ENCODE data around the gene HEPN1. TPM values are rescaled to one million over a fixed set of nuclear protein-coding genes. Genes with fewer than 3 reads are reported as not detected.

The HEPN1 gene
- total and polyA plus RNA-seq, 9 of the 15 experiments (the other 6 are each of a cell fraction or from before 2014, with no cell fraction given): not detected

- no peak overlapping the region for H3K9ac ChIP-seq (ENCODE audit: insufficient read depth in 1 of 2, low read depth in 2 of 2, low read length in 2 of 2)
- POLR2A ChIA-PET: interaction anchor here (1.5 kb wide), 1 partner anchor 10 kb away, joined by 3 read pairs; no protein-coding TSS in a partner anchor
- no peak overlapping the region for H3K4me3 ChIP-seq
- TF ChIP-seq ZNF184 (CRISPR knock-in tag; IDR thresholded peaks at IDR 0.05) (no peak), ZNF696 (CRISPR knock-in tag; conservative IDR thresholded peaks at IDR 0.05) (no peak), ZC3H4 (CRISPR knock-in tag; IDR thresholded peaks at IDR 0.05; ENCODE audit: borderline replicate concordance) (no peak), SMARCA5 (IDR thresholded peaks at IDR 0.05) (no peak), ZC3H8 (IDR thresholded peaks at IDR 0.05) (no peak), ZNF407 (IDR thresholded peaks at IDR 0.05; ENCODE audit: low read depth) (no peak), CBFA2T2 (conservative IDR thresholded peaks at IDR 0.05) (no peak), HDAC1 (IDR thresholded peaks at IDR 0.05) (no peak), SETDB1 (IDR thresholded peaks at IDR 0.05; ENCODE audit: low read length) (no peak), PPARD (CRISPR knock-in tag; IDR thresholded peaks at IDR 0.05) (no peak), NFATC3 (IDR thresholded peaks at IDR 0.05) (no peak), ZNF263 (CRISPR knock-in tag; IDR thresholded peaks at IDR 0.05; ENCODE audit: borderline replicate concordance) (no peak), KLF6 (CRISPR knock-in tag; IDR thresholded peaks at IDR 0.05; ENCODE audit: borderline replicate concordance) (no peak)
- TF ChIP-seq, protein P1, sequence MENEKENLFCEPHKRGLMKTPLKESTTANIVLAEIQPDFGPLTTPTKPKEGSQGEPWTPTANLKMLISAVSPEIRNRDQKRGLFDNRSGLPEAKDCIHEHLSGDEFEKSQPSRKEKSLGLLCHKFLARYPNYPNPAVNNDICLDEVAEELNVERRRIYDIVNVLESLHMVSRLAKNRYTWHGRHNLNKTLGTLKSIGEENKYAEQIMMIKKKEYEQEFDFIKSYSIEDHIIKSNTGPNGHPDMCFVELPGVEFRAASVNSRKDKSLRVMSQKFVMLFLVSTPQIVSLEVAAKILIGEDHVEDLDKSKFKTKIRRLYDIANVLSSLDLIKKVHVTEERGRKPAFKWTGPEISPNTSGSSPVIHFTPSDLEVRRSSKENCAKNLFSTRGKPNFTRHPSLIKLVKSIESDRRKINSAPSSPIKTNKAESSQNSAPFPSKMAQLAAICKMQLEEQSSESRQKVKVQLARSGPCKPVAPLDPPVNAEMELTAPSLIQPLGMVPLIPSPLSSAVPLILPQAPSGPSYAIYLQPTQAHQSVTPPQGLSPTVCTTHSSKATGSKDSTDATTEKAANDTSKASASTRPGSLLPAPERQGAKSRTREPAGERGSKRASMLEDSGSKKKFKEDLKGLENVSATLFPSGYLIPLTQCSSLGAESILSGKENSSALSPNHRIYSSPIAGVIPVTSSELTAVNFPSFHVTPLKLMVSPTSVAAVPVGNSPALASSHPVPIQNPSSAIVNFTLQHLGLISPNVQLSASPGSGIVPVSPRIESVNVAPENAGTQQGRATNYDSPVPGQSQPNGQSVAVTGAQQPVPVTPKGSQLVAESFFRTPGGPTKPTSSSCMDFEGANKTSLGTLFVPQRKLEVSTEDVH (IDR thresholded peaks at IDR 0.05; ENCODE audit: low read depth, partially characterized antibody): no peak
Measured at GRCh38 chr11:124943254-124943616, 24.2 kb downstream of the HEPN1 start.

More at GRCh38 chr11:124943254-124943616, 24.2 kb downstream of the HEPN1 start:
- Histone ChIP-seq H3K9me3 (replicated peaks; ENCODE audit: control insufficient read depth, insufficient read depth, low read depth, low read length) (no peaks in the 10 kb centered on the region), H3K4me2 (ENCODE audit: insufficient read depth, low read length) (no peak overlapping the region), H4K20me1 (replicated peaks; ENCODE audit: control insufficient read depth, insufficient read depth, low read length) (no peaks in the 10 kb centered on the region), H3K27ac (ENCODE audit: extremely low read depth, low read depth, low read length) (no peak overlapping the region), H2AFZ (ENCODE audit: low read depth, low read length) (no peak overlapping the region), H3K27me3 (ENCODE audit: control insufficient read depth in 2 of 2, insufficient read depth in 2 of 2, low read length in 2 of 2) (peaks cover 11 to 33% of the 10 kb centered on the region in 2 experiments; a peak in 4 of 5 replicates), H3K9me1 (ENCODE audit: control insufficient read depth, insufficient read depth, low read length) (no peaks in the 10 kb centered on the region), H3K79me2 (ENCODE audit: control insufficient read depth, insufficient read depth, low read length) (no peaks in the 10 kb centered on the region), H3K4me1 (replicated peaks in 1 of 2; ENCODE audit: control insufficient read depth in 2 of 2, insufficient read depth in 2 of 2, low read length in 2 of 2) (no peaks in the 10 kb centered on the region), H3K36me3 (ENCODE audit: control insufficient read depth, insufficient read depth, low read length) (no peaks in the 10 kb centered on the region)
- BruUV-seq (replicated peaks): no TSS peak
- no peak for DNase-seq (ENCODE audit: extremely low read depth in 1 of 4, low spot score in 3 of 4)
- ATAC-seq: no peak
- in situ Hi-C loops (cut with MboI) (no loop called here), intact Hi-C loops (cut with micrococcal nuclease) (no loop called here)
- no peak for FAIRE-seq
- 2% methylated on average over 5 of the region's 5 CpGs for WGBS (ENCODE audit: insufficient coverage, low coverage, missing lambda C conversion rate)
- CTCF ChIA-PET (ENCODE audit: low intra/inter-chr PET ratio): no interaction called here

Measured in K562 (cell line).